Amniotic stem cell (primary cell): ENCODE results near the gene IFNGR1.
"Not testable (repeated sequence)": the region's sequence is repeated elsewhere in the genome, so short reads cannot be mapped to it uniquely, and the experiment has no call there.

Experiments
- DNase-seq: peaks from one replicate; lab custom pipeline; 2025; lab: John Stamatoyannopoulos, UW

The IFNGR1 gene

DNA sequence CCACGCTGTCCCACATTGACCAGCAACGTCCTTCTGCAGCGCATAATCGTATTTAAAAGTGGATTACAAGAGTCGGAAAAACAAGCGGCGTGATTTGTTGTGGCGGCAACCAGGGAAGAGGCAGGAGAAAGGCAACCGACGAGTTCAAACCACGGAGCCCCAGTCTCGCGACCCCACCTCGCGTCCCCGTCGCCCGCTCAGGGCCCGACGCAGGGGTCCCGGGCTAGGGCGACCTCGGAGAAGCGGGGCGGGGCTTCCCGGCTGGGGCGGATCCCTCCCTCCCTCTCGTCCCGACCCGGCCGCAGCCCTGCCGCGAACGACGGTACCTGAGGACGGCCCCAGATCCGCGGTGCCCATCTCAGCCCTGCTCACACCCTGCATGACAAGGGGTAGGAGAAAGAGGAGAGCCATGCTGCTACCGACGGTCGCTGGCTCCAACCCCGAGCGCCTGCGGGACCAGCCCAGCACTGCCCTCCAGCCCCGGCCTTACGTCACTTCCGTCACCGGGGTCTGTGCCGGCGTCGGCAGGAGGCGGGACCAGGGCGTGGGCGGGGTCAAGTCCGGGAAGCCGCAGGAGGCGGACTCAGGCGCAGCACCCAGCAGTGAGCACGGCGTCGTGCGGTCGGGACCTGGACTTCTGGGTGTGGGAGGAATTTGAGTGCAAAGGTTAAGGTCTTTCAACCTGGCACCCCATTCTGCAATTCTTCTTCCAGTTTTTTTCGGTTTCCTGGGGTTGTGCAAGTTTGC, at the start of gene IFNGR1:
Gene IFNGR1, minus strand, starts transcription at position 469 of the 747 bp plus-strand sequence. Its CDS starts 58 bp downstream, at position 411.
- DNase-seq = peak; percentile 87

GRCh38 chr6:137268911-137269310, 49.7 kb upstream of the IFNGR1 start:
- no peak for DNase-seq

GRCh38 chr6:137266309-137266586, 47.1 kb upstream of the IFNGR1 start:
- no peak for DNase-seq

DNA sequence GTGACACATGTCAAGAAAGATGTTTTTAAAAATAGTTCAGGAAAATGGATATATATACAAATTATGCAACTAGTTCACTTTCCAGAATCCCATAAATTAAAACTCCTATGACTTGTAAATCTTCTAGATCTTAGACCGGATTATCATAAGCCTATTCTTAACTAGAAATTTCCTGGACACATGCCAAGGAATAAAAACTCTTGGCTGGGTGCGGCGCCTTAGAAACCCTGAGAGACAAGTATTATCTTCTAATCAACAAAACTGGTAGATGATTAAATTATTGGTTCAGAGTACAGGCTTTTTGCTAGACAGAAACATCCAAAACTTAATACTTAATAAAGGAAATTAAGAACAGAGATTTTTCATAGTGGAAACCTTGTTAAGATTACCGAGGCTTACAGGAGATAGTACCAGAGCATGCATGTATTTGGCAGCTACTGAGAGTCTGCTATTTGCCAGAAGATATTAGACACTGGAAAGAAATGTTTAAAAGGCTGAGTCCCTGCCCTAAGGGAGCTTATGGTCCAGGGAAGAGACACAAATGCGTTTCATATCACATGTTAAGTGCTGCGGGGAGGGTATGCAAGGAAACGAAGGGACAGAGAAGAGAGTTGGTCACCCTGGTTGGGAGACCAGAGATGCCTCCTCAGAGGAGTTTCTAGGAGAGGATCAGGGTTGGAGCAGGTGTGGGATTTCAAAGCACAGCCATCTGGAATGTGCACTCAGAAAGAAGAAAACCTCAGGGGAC, 46.5 kb upstream of the IFNGR1 start:
- no peak for DNase-seq

DNA sequence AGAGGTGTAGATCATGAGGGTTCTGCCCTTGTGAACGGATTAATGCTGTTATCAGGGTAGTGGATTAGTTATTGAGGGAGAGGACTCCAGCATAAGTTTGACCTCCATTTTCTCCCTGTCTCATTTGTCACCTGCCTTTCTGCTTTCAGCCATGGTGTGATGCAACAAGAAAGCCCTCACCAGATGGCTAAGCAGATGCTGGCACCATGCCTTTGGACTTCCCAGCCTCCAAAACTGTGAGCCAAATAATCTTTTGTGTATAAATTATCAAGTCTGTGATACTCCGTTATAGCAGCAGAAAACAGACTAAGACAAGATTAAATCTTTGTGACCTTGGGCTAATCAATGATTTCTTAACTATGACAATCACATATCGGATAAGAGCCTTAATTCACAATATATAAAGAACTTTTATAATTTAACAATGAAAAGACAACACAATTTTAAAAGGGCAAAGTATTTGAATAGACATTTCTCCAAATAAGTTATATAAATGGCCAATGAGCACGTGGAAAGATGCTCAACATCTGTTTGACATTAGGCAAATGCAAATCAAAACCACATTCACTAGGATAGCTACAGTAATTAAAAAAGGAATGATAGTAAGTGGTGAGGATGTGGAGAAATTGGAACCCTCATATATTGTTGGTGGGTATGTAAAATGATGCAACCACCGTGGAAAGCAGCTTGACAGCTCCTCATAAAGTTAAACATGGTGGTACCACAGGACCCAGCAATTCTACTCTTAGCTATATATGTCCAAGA, 45.3 kb upstream of the IFNGR1 start:
- DNase-seq = no peak

DNA sequence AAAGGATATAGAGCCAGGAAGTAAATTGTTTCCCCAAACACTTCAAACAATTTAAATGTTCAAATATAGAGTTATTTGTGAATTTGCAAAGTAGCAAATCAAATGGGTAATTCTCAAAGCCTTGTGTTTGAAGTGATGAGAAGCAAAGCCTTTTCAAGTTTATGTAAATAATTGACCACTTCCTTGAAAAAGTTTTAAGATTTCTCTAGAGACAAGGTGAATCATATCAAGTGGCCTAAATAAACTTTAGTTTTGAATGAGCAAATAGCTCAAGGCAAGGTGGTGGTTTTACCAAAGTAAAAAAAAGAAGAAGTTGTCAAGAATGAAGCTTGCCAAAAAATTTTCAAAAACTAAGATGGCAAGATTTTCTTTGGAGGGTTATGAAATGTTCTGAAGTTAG, 42.6 kb upstream of the IFNGR1 start:
- no peak for DNase-seq

DNA sequence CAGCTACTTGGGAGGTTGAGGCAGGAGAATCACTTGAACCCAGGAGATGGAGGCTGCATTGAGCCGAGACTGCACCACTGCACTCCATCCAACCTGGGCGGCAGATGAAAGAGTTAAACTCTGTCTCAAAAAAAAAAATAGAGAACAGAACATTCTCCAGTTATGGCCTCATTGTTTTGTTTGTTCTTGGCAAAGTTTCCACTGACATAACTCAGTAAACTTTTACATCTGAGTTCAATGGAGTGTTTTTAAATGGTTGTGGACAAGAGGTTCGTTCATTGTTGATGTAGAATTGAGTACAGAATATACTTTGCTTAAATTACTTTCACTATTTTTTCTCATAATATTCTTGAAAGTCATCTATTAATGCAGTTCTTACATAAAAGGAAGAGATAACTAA, 42.2 kb upstream of the IFNGR1 start:
- DNase-seq = no peak

DNA sequence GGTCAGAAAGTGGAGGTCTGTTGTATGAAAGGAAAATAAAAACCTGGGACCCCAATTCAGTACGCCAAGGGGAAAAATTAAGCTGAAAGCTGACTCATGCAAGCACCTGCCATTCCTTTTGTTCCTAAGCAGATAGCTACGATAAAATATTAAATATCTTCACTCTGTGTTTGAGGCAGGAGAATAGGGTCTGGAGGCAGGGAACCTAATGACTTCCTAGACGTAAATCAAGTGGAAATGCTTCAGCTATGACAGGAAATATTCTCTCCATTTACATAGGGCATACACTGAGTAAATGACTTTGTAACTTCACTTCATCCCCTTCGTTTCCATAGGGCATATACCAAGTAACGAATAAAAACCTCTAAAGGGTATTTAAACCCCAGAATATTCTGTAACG, 41.0 kb upstream of the IFNGR1 start:
- no peak for DNase-seq

DNA sequence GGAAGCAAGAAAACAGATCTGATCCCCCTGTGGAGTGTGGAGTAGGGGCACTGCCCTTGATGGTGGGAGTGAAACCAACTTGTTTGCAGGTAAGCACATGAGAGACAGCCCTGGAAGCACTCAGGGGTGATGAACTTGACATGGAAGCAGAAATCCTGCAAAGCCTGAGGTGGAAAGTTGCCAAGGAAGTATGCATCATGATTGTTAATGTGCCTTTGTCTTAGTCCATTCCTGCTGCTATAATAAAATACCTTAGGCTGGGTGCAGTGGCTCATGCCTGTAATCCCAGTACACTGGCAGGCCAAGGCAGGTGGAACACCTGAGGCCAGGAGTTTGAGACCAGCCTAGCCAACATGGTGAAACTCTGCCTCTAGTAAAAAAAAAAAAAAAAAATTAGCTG, 40.2 kb upstream of the IFNGR1 start:
- DNase-seq = no peak

DNA sequence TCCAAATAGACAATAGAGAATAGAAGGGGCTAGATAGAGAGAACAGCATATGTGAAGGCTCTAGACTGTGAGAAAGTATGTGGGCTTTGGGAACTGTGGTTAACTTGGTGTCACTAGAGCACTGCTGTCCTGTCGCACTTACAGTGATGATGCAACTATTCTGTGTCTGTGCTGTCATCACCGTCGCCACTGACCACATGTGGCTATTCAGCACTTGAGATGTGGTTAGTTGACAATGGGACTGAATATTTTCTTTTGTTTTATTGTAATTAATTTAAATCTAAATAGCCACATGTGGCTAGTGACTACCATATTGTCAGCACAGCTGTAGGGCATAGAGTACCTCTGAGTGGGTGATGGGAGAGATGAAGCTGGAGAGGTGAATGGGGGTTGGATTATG, 39.0 kb upstream of the IFNGR1 start:
- DNase-seq = no peak

DNA sequence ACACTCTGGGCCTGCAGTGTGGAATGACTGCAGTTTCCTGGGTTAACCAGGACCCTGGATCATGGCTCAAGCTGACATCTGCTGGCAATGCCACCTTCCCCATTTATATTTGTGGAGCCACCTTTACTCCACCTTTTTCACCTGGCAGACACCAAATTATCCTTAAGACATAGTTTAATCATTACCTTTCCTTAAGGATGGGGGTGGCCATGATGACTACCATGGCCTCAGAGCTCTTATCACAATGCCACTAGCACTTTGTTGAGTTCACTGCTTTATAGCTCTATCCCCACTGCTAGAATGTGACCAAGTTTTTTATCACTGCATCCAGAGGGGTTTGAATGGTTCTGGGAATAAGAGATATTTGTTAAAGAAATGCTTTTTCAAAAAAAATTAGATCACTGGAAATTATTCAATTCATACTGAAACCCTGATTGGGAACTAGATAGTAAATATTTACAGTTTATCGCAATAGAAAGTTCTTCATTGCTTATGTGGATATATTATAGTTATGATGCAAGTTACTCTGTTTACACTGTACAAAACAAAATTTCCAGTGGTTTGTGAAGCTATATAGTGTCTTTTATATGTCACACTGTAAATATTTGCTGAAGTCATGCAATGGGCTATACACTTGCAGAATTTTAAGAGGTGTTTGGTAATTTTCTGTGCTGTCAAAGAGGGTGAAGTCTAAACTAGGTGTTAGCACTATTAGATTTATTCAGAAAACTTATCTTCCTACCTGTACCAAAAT, 37.3 kb upstream of the IFNGR1 start:
- DNase-seq = no peak

DNA sequence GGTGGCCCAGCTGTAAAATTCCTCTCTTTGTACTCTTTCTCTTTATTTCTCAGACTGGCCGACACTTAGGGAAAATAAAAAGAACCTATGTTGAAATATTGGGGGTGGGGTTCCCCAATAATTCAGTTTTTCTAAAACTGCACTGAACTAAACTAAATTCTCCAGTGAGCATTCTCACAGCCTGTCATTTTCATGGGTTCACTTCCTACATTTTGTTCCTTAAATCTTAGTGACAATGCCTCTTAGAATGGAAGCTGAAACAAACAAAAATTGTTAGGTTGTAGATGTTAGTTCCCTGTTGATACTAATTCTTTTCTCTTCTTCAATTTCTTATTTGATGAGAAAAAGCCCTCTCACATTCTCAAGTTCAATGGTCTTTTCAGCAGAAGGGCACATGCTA, 35.8 kb upstream of the IFNGR1 start:
- no peak for DNase-seq

DNA sequence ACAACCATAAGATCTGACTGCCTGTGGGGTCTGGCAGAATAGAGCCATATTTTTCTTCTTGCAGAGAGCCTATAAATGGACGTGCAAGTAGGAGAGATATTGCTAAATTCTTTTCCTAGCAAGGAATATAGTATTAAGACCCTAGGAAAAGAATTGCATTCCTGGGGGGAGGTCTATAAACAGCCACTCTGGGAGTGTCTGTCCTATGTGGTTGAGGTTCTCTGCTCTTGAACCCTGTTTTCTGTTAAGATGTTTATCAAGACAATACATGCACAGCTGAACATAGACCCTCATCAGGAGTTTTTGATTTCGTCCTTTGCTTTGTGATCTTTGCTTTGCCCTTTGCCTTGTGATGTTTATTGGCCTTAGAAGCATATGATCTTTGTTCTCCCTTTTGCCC, 35.2 kb upstream of the IFNGR1 start:
- not testable (repeated sequence) for DNase-seq

- no peak for DNase-seq
These were observed 29.5 kb upstream of the IFNGR1 start for GRCh38 chr6:137248702-137249101.

GRCh38 chr6:137247724-137248123, 28.5 kb upstream of the IFNGR1 start:
- DNase-seq = no peak

DNA sequence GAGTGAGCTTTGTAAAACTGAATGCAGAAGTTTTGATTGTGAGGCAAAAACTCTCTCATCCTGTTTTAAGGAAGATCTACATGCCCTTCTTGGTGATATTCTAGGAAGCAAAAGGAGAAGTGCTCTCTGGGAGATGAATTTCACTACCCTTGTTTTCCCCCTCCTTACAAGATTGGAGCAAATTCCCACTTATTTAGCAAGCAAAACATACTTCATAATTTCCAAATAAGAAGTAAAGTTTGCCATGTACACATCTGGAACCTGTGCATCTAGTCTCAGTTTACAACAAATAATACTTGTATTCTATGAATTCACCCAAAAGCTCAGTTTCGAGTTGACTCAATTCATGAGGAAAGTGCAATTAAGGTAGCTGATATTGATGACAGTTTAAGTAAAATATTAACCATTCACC, 27.6 kb upstream of the IFNGR1 start:
- DNase-seq = no peak

GRCh38 chr6:137246164-137246563, 27.0 kb upstream of the IFNGR1 start:
- no peak for DNase-seq

- no peak for DNase-seq
These were observed 22.4 kb upstream of the IFNGR1 start for GRCh38 chr6:137241481-137242038.

GRCh38 chr6:137240168-137240567, 21.0 kb upstream of the IFNGR1 start:
- peak; percentile 18 for DNase-seq

DNA sequence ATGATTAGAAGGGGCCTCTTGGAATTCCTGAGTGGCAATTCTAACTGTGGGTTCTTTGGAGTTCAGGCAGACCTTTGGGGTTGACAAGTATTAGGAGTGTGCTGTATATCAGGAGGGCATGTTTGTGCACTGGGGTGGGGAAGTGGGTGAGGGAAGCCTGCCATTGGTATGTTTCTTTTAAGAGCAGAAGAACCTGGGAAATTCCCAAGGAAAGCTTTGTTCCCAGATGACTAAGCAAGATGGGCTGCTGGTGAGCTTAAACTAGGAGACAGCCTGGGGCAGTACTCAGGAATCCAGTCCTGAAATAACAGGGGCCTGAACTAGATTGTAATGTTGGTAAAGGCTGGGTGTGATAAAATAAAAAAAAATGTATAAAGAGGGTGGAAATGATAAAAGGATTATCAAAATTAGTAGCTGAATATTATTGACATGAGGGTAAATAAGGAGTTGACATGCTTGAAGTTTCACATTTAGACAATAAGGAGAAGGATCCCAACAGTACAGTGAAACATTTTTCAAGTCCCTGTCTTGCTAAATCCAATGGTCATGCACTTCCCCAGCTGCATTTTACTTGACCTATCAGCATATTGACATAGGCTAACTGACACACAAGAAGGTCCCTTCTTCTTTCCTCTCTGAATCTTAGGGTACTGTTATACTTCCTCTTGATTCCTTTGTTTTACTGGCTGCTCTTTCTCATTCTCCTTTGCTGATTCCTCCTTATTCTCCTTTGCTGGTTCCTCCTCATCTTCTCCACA, 18.4 kb upstream of the IFNGR1 start:
- peak; percentile 58 for DNase-seq
